Ovary (tissue), 9 donors: Measurements from ENCODE around the gene B4GALNT4. TPM values are rescaled to one million over a fixed set of nuclear protein-coding genes. Genes with fewer than 3 reads are reported as not detected.

Experiments used
- DNase-seq, 5 donors: peaks; one replicate each; pipeline ENCODE4 v3.0.0-alpha.2; 2019 to 2020
- H3K27ac ChIP-seq, 2 donors: fragments of 200-600 bp; one replicate each; pipeline versions ENCODE4 v1.5.1 to v1.8.0; 2019 to 2022
- H3K27me3 ChIP-seq: fragments of 200-600 bp; one replicate; pipeline ENCODE4 v1.8.0; 2022
- H3K36me3 ChIP-seq: fragments of 200-600 bp; sonication (generic); one replicate; pipeline ENCODE4 v1.5.1; 2019
- H3K4me1 ChIP-seq: one replicate; pipeline ENCODE4 v1.8.1; 2013; ENCODE audit warnings: mild to moderate bottlenecking, moderate library complexity; ENCODE audit not compliant: insufficient read depth
- H3K4me3 ChIP-seq: fragments of 200-600 bp; sonication (generic); one replicate; pipeline ENCODE4 v1.5.1; 2017
- H3K9me3 ChIP-seq, 2 donors: fragments of 200-600 bp in 1 of 2; sonication (generic) in 1 of 2; one replicate each; pipeline versions ENCODE4 v1.5.1 to v1.8.1; 2013 to 2019; ENCODE audit warnings: mild to moderate bottlenecking in 1 of 2, moderate library complexity in 1 of 2
- CTCF ChIP-seq, 3 donors: fragments of 450-650 bp in 2 of 3; fragments of 200-600 bp in 1 of 3; IDR thresholded peaks; one replicate each; pipeline versions ENCODE4 v1.5.1 to v1.8.0; 2016 to 2022; ENCODE audit warnings: antibody characterized with exemption in 3 of 3, mild to moderate bottlenecking in 1 of 3
- EP300 ChIP-seq: sonication (generic); formaldehyde crosslinking; IDR thresholded peaks from one replicate; pipeline ENCODE4 v1.6.1; 2017; ENCODE audit warnings: antibody characterized with exemption
- POLR2A ChIP-seq: fragments of 450-650 bp; IDR thresholded peaks from one replicate; pipeline ENCODE4 v1.6.1; 2017; ENCODE audit warnings: antibody characterized with exemption, mild to moderate bottlenecking, moderate library complexity
- WGBS, 3 donors: extraction: QIAGEN DNeasy Blood & Tissue Kit in 1 of 3; methylation state at CpG; one replicate each; pipeline versions ENCODE4 v1.1.5 to v1.1.7; 2013 to 2017; 5-methylcytosine and 5-hydroxymethylcytosine counted together
- intact Hi-C, 4 donors: fragments of 100-400 bp; cut with DNase I; formaldehyde crosslinking; loops; one replicate each; pipeline versions ENCODE4 v1.11.0 to v1.15.1; 2022 to 2023
- polyA plus RNA-seq, 2 donors: library from polyadenylated mRNA; stranded (reverse); fragments of 200-250 nt in 1 of 2; fragments of 350-450 nt in 1 of 2; fragmentation: Illumina TruSeq in 1 of 2; extraction: RNeasy Lipid Tissue Mini Kit (QIAGEN cat#74804) in 1 of 2; gene quantifications; one replicate each; pipeline ENCODE4 v1.2.3, GENCODE V29; 2013 to 2014
- total RNA-seq, 7 donors: library from RNA; depleted of rRNA in 2 of 7; stranded (reverse); fragments of >200 nt in 2 of 7; fragmentation: NEBNext Ultra II Directional in 3 of 7; extraction: Animal tissue kit (Norgen Biotek cat#: 25700) in 3 of 7; gene quantifications; one replicate each; pipeline versions ENCODE4 v1.1.0 to v1.2.4, GENCODE V29; 2016 to 2023
- donor health status: DM: no; HTN: no; CAD: no; lungs with moderate emphysema.
- donor health status: DM: no; HTN: no; CAD: no.
- donor health status: Bipolar disorder and iron deficiency.
- donor health status: DM: yes; HTN: yes; CAD: no.
- donor health status: DM: no; HTN: no; CAD: no.
- donor health status: DM: yes; HTN: yes; CAD: no.

The B4GALNT4 gene
- total and polyA plus RNA-seq, 9 donors: 1.3 to 90.3 (median 52.5) TPM

GRCh38 chr11:377883-378500 lies 8.7 kb downstream of the B4GALNT4 start:
- TF ChIP-seq POLR2A (no peak), CTCF (IDR thresholded peaks at IDR 0.05) (no peak), EP300 (no peak)
- no peaks in the 10 kb centered on the region for H3K36me3 ChIP-seq
- H3K4me1 ChIP-seq: no peaks in the 10 kb centered on the region
- no peaks in the 10 kb centered on the region for H3K9me3 ChIP-seq
- WGBS, 3 donors: 83 to 87% (median 84%) methylated on average over 11 of the region's 11 CpGs
- intact Hi-C loops: loop anchor here in 1 of 4 donors (5.0 kb wide), 1 partner anchor 86 kb away; no protein-coding TSS in a partner anchor
- no peak for DNase-seq
- H3K27me3 ChIP-seq: no peaks in the 10 kb centered on the region
- H3K4me3 ChIP-seq: no peak overlapping the region
- no peak overlapping the region for H3K27ac ChIP-seq

GRCh38 chr11:379205-380094 lies 10.2 kb downstream of the B4GALNT4 start:
- peak in 1 of 5 donors; percentile 36 for DNase-seq
- no peaks in the 10 kb centered on the region for H3K36me3 ChIP-seq
- 90 to 94% (median 93%) methylated on average over 83 to 87 of the region's 87 CpGs for WGBS, 3 donors
- no peak for TF ChIP-seq CTCF (IDR thresholded peaks at IDR 0.05)
- no peak for TF ChIP-seq EP300
- TF ChIP-seq POLR2A: no peak
- intact Hi-C loops: loop anchor here in 1 of 4 donors (5.0 kb wide), 1 partner anchor 87 kb away; no protein-coding TSS in a partner anchor
- H3K27me3 ChIP-seq: no peaks in the 10 kb centered on the region
- no peak overlapping the region for H3K27ac ChIP-seq
- H3K4me1 ChIP-seq: no peaks in the 10 kb centered on the region
- no peaks in the 10 kb centered on the region for H3K9me3 ChIP-seq
- no peak overlapping the region for H3K4me3 ChIP-seq

GRCh38 chr11:380095-380480 lies 10.8 kb downstream of the B4GALNT4 start:
- H3K27ac ChIP-seq: no peak overlapping the region
- TF ChIP-seq EP300 (no peak), POLR2A (no peak), CTCF (IDR thresholded peaks at IDR 0.05) (no peak)
- no peaks in the 10 kb centered on the region for H3K9me3 ChIP-seq
- H3K4me1 ChIP-seq: no peaks in the 10 kb centered on the region
- 94 to 98% (median 95%) methylated on average over 29 to 35 of the region's 35 CpGs for WGBS, 3 donors
- no peak overlapping the region for H3K4me3 ChIP-seq
- no peaks in the 10 kb centered on the region for H3K36me3 ChIP-seq
- H3K27me3 ChIP-seq: no peaks in the 10 kb centered on the region
- intact Hi-C loops: no loop called here
- DNase-seq: no peak

GRCh38 chr11:380491-380890 lies 11.2 kb downstream of the B4GALNT4 start:
- Histone ChIP-seq H3K4me1 (no peaks in the 10 kb centered on the region), H3K4me3 (no peak overlapping the region), H3K36me3 (no peaks in the 10 kb centered on the region), H3K9me3 (no peaks in the 10 kb centered on the region), H3K27me3 (no peaks in the 10 kb centered on the region), H3K27ac (no peak overlapping the region)
- 86 to 93% (median 90%) methylated on average over 21 to 23 of the region's 23 CpGs for WGBS, 3 donors
- intact Hi-C loops: no loop called here
- DNase-seq: peak in 1 of 5 donors; percentile 29
- TF ChIP-seq EP300 (no peak), POLR2A (no peak), CTCF (IDR thresholded peaks at IDR 0.05) (no peak)
